ENCODE data around the gene CDC42BPB. TPM values are rescaled to one million over a fixed set of nuclear protein-coding genes. Genes with fewer than 3 reads are reported as not detected.

The CDC42BPB gene
- total RNA-seq, 1 donor from 2014 or later, result 48.2 TPM

- Mint-ChIP-seq H3K27me3 (ENCODE audit: insufficient read depth, low read depth) (peaks cover 5% of the 10 kb centered on the region), H3K27ac (no peak overlapping the region), H3K36me3 (peaks cover 32% of the 10 kb centered on the region), H3K4me1 (no peaks in the 10 kb centered on the region), H3K9me3 (no peaks in the 10 kb centered on the region), H3K4me3 (no peak overlapping the region)
- H3K36me3 ChIP-seq, result no peaks in the 10 kb centered on the region
- DNase-seq (ENCODE audit: low spot score), result no peak
- H3K4me3 ChIP-seq, result no peak overlapping the region
- H3K79me2 ChIP-seq (ENCODE audit: low read depth), result no peaks in the 10 kb centered on the region
- H4K20me1 ChIP-seq (ENCODE audit: low read depth), result no peaks in the 10 kb centered on the region
- no peaks in the 10 kb centered on the region for H3K27me3 ChIP-seq
- H3K27ac ChIP-seq, result no peak overlapping the region
- no peak overlapping the region for H3K4me2 ChIP-seq
- no peaks in the 10 kb centered on the region for H3K9me3 ChIP-seq (ENCODE audit: low read depth)
- H3K4me1 ChIP-seq, result no peaks in the 10 kb centered on the region
- H3K9ac ChIP-seq, result no peak overlapping the region
- no peak overlapping the region for H2AFZ ChIP-seq (replicated peaks)
- no peaks in the 10 kb centered on the region for H3F3A ChIP-seq (ENCODE audit: low read depth)
- no peak for TF ChIP-seq CTCF (IDR thresholded peaks at IDR 0.05)
- TF ChIP-seq EZH2phosphoT487 (IDR thresholded peaks at IDR 0.05), result no peak
- no peak for TF ChIP-seq EZH2 (IDR thresholded peaks at IDR 0.05)
These were observed 113.4 kb downstream of the CDC42BPB start for GRCh38 chr14:102943979-102944378.

GRCh38 chr14:102943454-102943853 lies 113.9 kb downstream of the CDC42BPB start:
- H3K9me3 Mint-ChIP-seq, result no peaks in the 10 kb centered on the region
- Histone ChIP-seq H4K20me1 (ENCODE audit: low read depth) (no peaks in the 10 kb centered on the region), H2AFZ (replicated peaks) (no peak overlapping the region), H3F3A (ENCODE audit: low read depth) (no peaks in the 10 kb centered on the region), H3K27me3 (no peaks in the 10 kb centered on the region), H3K27ac (no peak overlapping the region), H3K9ac (no peak overlapping the region), H3K4me2 (no peak overlapping the region), H3K9me3 (ENCODE audit: low read depth) (no peaks in the 10 kb centered on the region), H3K36me3 (no peaks in the 10 kb centered on the region), H3K4me1 (no peaks in the 10 kb centered on the region), H3K79me2 (ENCODE audit: low read depth) (no peaks in the 10 kb centered on the region), H3K4me3 (no peak overlapping the region)
- no peak for TF ChIP-seq EZH2 (IDR thresholded peaks at IDR 0.05)
- TF ChIP-seq CTCF (IDR thresholded peaks at IDR 0.05), result no peak
- TF ChIP-seq EZH2phosphoT487 (IDR thresholded peaks at IDR 0.05), result no peak
- peaks cover 32% of the 10 kb centered on the region for H3K36me3 Mint-ChIP-seq
- H3K4me3 Mint-ChIP-seq, result no peak overlapping the region
- DNase-seq (ENCODE audit: low spot score), result no peak
- H3K27me3 Mint-ChIP-seq (ENCODE audit: insufficient read depth, low read depth), result peaks cover 5% of the 10 kb centered on the region
- no peaks in the 10 kb centered on the region for H3K4me1 Mint-ChIP-seq
- peak overlapping the region; percentile 24 for H3K27ac Mint-ChIP-seq

- no peaks in the 10 kb centered on the region for H3K79me2 ChIP-seq (ENCODE audit: low read depth)
- H3K27ac Mint-ChIP-seq, result no peak overlapping the region
- H3K9me3 ChIP-seq (ENCODE audit: low read depth), result no peaks in the 10 kb centered on the region
- H3K4me3 Mint-ChIP-seq, result no peak overlapping the region
- no peaks in the 10 kb centered on the region for H3K4me1 Mint-ChIP-seq
- H3K9ac ChIP-seq, result no peak overlapping the region
- peaks cover 30% of the 10 kb centered on the region for H3K36me3 Mint-ChIP-seq
- no peak overlapping the region for H3K4me2 ChIP-seq
- DNase-seq (ENCODE audit: low spot score), result no peak
- no peaks in the 10 kb centered on the region for H4K20me1 ChIP-seq (ENCODE audit: low read depth)
- H3K4me1 ChIP-seq, result no peaks in the 10 kb centered on the region
- H3K27me3 Mint-ChIP-seq (ENCODE audit: insufficient read depth, low read depth), result peaks cover 5% of the 10 kb centered on the region
- H3K27me3 ChIP-seq, result no peaks in the 10 kb centered on the region
- no peaks in the 10 kb centered on the region for H3K9me3 Mint-ChIP-seq
- H3F3A ChIP-seq (ENCODE audit: low read depth), result no peaks in the 10 kb centered on the region
- no peak overlapping the region for H3K4me3 ChIP-seq
- no peak for TF ChIP-seq CTCF (IDR thresholded peaks at IDR 0.05)
- no peak overlapping the region for H2AFZ ChIP-seq (replicated peaks)
- no peak overlapping the region for H3K27ac ChIP-seq
- H3K36me3 ChIP-seq, result no peaks in the 10 kb centered on the region
These were observed 115.3 kb downstream of the CDC42BPB start for GRCh38 chr14:102942069-102942468.

All from neural progenitor cell (in vitro differentiated cells).